Lower leg skin (tissue), 3 donors: Measurements from ENCODE around the gene DUSP5.

Experiments used
- POLR2A ChIP-seq, 2 donors: fragments of 450-650 bp; IDR thresholded peaks; one replicate each; pipeline ENCODE4 v1.6.1; 2016 to 2017; ENCODE audit warnings: antibody characterized with exemption in 2 of 2, mild to moderate bottlenecking in 1 of 2, moderate library complexity in 1 of 2
- TF ChIP-seq, protein P1 (sequence below), 3 donors: fragments of 450-650 bp; IDR thresholded peaks; one replicate each; pipeline ENCODE4 v1.5.1; 2016; ENCODE audit warnings: antibody characterized with exemption in 3 of 3, mild to moderate bottlenecking in 3 of 3, moderate library complexity in 2 of 3

DNA sequence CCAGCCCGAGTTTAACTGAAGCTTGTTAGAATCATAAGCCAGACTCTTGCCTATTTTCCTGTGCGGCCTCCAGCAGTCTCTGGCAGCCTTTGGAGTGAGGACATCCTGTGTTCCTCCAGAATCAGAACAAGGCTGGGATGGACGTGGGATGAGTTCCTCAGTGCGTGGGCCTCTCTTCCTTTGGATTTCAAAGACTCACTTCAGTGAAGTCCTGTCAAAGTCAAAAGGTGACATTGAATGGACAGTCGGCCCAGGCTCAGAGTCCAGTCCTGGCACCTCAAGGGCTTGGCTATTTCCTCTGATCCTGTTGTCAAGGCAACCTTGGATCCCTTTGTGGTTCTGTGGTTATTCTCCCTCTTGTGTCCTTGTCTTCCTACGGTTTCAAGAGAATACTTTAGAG is 48.4 kb downstream of the DUSP5 start:
- TF ChIP-seq, protein P1, sequence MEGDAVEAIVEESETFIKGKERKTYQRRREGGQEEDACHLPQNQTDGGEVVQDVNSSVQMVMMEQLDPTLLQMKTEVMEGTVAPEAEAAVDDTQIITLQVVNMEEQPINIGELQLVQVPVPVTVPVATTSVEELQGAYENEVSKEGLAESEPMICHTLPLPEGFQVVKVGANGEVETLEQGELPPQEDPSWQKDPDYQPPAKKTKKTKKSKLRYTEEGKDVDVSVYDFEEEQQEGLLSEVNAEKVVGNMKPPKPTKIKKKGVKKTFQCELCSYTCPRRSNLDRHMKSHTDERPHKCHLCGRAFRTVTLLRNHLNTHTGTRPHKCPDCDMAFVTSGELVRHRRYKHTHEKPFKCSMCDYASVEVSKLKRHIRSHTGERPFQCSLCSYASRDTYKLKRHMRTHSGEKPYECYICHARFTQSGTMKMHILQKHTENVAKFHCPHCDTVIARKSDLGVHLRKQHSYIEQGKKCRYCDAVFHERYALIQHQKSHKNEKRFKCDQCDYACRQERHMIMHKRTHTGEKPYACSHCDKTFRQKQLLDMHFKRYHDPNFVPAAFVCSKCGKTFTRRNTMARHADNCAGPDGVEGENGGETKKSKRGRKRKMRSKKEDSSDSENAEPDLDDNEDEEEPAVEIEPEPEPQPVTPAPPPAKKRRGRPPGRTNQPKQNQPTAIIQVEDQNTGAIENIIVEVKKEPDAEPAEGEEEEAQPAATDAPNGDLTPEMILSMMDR (IDR thresholded peaks at IDR 0.05): no peak
- no peak for TF ChIP-seq POLR2A (IDR thresholded peaks at IDR 0.05)
